Stomach (tissue), 4 donors: ENCODE results near the gene PMP22.

Experiments used
- POLR2A ChIP-seq, 4 donors: fragments of 450-650 bp; IDR thresholded peaks; one replicate each; pipeline ENCODE4 v1.6.1; 2016; ENCODE audit warnings: antibody characterized with exemption in 4 of 4, control low read depth in 2 of 4, mild to moderate bottlenecking in 1 of 4, moderate library complexity in 1 of 4
- POLR2AphosphoS5 ChIP-seq, 3 donors: sonication (generic); formaldehyde crosslinking; IDR thresholded peaks; one replicate each; pipeline ENCODE4 v1.6.1; 2016; ENCODE audit warnings: antibody characterized with exemption in 3 of 3
- TF ChIP-seq, protein P1 (sequence below), 7 experiments: fragments of 450-650 bp in 4 of 7; fragments of 200-600 bp in 3 of 7; sonication (generic) in 3 of 7; IDR thresholded peaks; one replicate each; pipeline ENCODE4 v1.5.1; 2016 to 2019; ENCODE audit warnings: antibody characterized with exemption in 7 of 7, control low read depth in 2 of 7, mild to moderate bottlenecking in 1 of 7

DNA sequence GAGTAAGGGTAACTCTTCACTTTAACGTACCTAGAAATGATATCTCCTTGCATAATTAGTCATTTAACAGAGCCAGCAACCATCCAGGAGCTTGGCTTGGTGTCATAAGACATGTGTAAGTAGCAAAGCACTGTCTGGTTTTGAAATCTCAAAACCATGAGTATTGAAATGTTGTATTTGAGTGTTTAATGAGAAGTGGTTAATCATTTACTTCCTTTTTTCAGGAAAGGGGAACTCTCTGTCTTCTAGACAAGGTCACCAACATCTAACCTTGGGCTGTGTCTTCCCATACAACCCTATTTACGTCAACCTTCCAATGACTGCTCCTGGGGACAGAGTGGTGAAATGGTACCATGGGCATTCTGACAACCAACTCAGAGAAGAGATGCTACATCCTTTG is 27.1 kb downstream of the PMP22 start:
- TF ChIP-seq, protein P1, sequence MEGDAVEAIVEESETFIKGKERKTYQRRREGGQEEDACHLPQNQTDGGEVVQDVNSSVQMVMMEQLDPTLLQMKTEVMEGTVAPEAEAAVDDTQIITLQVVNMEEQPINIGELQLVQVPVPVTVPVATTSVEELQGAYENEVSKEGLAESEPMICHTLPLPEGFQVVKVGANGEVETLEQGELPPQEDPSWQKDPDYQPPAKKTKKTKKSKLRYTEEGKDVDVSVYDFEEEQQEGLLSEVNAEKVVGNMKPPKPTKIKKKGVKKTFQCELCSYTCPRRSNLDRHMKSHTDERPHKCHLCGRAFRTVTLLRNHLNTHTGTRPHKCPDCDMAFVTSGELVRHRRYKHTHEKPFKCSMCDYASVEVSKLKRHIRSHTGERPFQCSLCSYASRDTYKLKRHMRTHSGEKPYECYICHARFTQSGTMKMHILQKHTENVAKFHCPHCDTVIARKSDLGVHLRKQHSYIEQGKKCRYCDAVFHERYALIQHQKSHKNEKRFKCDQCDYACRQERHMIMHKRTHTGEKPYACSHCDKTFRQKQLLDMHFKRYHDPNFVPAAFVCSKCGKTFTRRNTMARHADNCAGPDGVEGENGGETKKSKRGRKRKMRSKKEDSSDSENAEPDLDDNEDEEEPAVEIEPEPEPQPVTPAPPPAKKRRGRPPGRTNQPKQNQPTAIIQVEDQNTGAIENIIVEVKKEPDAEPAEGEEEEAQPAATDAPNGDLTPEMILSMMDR (IDR thresholded peaks at IDR 0.05) = no peak
- TF ChIP-seq POLR2A (IDR thresholded peaks at IDR 0.05) (no peak), POLR2AphosphoS5 (IDR thresholded peaks at IDR 0.05) (no peak)
